ENCODE results near the gene NFIL3.
"Not testable (repeated sequence)": the region's sequence is repeated elsewhere in the genome, so short reads cannot be mapped to it uniquely, and the experiment has no call there.

Gene NFIL3

DNA sequence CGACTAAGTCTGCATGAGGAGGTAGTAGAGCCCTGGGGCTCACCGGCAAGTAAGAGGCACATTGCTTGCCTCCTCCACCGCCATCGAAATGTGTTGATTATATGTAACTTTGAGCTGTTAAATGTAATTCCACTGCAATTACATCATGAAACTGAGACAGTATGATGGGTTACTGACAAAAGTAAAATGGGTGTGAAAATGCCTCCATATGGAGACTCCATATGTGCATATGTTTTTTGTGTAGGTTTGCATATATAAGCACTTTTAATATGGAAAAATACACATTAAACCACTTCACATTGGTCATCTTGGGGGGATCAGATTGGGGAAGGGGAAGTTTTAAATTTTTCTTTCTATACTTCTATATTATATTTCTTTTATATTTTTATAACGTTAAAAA, 29.8 kb downstream of the NFIL3 start:
- no peak for DNase-seq

DNA sequence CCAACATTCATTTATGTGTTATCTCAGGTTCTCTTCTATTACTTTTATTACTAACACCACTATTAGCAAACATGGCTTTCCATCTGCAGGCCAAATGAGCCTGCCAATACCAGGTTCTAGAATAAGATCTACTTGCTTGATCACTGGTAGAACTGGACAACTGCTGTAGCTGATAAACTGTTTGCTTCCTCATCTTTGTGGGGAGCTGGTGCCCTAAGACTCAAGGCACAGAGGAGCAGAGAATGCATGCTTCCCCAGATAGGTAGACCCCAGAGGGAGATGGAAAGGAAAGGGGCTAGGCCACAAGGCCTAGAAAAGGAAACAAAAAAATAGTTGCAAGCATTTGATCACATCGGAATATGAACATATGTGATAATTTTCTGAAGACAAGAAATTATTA, 31.2 kb downstream of the NFIL3 start:
- DNase-seq, result no peak

DNA sequence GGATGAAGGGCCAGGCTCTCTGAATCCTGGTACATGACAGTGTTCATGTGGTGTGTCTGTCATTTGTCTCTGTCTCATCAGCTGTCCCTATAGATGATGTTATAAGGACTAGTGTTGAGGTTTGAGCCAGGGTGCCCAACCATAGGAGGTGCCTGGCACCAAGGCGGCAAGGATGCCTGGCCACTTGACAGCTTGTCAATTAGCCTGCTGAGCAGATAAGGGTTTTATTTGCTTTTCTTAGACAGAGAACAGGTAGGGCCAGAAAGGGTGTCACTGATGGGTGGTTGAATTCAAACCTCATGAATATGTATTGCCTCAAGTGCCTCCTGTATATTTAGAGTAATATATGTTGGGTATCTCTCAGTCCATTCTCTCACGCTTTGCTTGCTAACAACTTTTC, 31.8 kb downstream of the NFIL3 start:
- DNase-seq, result no peak

DNA sequence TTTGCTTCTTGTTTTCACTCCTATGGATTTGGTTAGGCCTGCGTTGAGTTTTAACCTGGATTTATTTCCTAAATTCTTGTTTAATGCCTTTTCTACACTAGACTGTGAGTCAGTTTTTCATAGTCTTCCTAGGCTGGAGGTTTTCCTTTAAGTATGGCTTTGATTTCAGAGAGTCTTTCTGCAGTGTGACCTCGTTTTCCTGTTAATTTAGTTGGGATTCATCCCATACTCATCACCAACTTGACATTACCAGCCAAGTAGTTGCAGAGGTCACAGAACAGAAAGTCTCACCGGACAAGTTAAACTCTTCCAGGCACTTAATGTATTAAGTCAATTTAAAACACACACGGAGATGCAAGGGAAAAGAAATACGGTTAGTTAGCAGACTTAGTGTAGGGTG, 32.2 kb downstream of the NFIL3 start:
- DNase-seq, result no peak

DNA sequence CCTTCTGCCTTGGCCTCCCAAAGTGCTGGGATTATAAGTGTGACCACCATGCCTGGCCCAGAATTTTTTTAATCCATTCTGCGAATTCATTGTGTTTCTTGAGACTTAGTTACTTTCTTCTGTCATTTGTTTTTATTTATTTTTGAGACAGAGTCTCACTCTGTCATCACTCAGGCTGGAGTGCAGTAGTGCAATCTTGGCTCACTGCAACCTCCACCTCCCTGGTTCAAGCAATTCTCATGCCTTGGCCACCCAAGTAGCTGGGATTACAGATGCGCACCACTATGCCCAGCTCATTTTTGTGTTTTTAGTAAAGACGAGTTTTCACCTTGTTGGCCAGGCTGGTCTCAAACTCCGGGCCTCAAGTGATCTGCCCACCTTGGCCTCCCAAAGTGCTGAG, 33.9 kb downstream of the NFIL3 start:
- not testable (repeated sequence) for DNase-seq

DNA sequence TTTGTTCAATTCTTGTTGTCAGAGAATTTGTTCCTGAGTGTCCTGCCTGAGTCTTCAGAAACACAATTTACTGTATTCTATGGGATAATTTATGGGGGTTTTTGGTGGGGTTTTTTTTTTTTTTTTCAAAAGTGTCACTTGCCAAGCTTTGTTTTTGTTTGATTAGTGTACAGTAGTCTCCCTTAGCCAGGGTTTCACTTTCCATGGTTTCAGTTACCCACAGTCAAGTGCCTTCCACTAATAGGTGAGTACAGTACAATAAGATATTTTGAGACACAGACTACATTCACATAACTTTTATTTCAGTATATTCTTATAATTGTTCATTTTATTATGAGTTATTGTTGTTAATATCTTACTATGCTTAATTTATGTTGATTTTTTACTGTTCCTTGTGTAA, 36.9 kb downstream of the NFIL3 start:
- DNase-seq, result no peak

DNA sequence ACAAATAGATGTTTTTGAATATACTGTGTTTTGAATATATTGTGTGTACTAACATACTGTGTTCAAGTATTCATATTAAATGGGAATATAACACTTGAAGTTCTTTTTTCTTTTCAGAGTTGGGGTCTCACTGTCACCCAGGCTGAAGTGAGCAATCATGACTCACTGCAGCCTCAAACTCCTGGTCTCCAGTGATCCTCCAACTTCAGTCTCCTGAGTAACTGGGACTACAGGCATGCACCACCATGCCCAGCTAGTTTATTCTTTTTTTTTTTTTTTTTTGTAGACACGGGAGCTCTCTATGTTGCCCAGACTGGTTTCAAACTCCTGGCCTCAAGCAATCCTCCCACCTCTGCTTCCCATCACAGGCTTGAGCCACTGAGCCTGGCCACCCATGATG, 38.7 kb downstream of the NFIL3 start:
- no peak for DNase-seq

DNA sequence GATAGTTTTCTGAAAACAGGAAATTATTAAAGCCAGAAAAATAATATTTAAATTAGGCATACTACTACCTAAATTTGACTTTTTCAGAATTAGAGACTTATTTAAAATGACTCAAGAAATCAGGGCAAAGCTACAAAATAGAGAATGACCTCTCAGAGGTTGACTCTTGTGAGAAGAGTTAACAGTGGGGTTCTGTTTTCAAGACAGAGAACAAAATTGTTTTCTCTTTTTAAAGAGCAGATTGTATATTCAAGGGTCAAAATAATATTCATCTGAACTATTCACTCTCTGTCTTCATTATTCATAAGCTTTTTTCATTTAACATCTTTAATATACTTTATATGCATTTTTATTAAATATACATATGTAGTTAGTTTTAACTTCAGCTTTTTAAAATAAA, 40.1 kb downstream of the NFIL3 start:
- no peak for DNase-seq

DNA sequence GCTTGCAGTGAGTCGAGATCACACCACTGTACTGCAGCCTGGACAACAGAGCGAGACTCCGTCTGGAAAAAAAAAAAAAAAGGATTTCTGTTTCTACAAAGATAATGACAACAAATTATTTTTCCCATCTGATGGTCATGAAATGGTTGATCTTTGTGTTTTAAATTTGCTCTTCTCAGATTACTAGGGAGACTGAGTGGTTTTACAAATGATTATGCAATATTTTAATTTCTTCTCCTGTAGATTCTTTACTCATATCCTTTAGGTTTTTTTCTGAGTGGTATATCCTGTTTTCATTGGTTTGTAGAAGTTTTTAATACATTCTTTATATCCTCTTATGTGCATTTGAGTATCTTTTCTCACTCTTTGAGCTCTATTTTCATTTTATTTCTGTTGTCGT, 41.3 kb downstream of the NFIL3 start:
- DNase-seq, result no peak

DNA sequence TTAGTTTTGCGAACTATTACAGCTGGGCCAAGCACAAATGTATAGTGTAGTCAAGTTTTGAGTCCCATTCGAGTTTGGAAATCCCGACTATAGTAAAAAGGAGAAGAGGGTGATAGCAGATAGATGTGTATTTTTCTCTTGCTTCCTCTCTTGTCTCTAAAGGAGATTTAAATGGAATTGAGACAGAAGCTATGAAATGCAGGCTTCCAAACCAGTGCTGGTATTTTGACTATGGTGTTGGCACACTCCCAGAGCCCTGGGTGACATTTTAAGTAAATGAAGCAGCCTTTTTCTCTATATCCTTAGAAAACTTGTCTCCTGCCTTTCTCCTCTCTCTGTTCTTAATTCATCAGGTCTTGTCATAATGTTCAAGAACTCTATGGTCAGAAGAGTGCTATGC, 44.2 kb downstream of the NFIL3 start:
- no peak for DNase-seq

DNA sequence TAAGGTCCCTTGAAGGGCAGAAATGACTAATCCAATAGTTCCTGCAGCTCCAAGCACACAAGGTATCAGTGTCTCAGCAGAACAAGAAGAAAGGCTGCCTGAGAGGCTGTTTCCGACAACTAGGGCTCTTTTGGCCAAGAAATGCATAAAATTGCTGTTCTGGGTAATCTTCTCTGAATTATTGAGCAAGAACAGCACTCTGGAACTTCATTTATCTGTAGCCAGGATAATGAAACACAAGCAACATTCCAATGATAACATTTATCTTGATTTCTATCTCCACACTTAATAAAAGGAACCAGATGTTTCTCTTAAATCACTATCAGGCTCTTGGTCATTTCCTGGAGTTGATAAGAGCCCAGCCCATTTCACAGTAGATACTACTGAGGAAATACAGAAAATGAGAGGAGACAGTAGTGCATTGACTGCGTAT, 44.9 kb downstream of the NFIL3 start:
- DNase-seq, result no peak

DNA sequence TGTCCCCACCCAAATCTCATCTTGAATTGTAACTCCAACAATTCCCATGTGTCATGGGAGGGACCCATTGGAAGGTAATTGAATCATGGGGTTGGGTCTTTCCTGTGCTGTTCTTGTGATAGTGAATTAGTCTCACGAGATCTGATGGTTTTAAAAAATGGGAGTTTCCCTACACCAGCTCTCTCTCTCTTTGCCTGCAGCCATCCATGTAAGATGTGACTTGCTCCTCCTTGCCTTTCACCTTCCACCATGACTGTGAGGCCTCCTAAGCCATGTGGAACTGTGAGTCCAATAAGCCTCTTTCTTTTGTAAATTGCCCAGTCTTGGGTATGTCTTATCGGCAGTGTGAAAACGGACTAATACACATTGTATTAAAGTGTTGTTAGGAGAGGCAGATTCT, 45.6 kb downstream of the NFIL3 start:
- not testable (repeated sequence) for DNase-seq

DNA sequence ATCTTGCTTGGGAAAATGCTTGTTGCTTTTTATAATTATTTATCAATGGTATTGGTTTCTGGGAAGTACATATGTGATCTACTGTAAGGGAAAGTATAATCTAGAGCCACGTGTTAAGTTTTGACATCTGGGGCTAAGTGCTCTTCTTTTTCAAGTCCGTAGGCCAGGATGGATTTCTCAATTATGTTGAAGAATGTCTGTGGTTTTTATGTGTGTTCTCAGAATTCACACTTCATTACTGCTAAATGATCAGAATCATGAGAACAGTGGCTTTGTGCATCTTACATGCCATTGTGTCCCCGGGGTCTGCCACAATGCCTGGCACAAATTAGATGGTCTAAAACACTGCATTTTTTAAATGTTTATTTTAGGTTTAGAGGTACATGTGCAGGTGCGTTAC, 47.4 kb downstream of the NFIL3 start:
- DNase-seq, result no peak

DNA sequence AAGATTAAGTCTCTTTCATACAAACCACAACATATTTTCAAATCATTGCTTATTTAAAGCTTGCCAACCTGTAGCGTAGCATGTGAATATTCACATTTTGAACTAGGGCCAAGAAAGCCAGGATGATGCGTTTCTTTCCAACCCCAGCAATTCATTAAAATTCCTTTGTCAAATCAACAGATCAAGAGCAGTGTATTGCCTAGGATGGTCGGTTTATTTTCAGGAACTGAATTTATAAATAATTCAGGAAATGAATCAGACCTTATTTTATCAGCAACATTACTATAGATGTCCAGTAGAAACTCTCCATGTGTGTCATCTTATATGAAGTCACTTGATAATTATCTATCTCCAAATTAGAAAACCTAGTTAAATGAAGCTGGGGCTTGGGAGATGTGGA, 48.7 kb downstream of the NFIL3 start:
- no peak for DNase-seq

DNA sequence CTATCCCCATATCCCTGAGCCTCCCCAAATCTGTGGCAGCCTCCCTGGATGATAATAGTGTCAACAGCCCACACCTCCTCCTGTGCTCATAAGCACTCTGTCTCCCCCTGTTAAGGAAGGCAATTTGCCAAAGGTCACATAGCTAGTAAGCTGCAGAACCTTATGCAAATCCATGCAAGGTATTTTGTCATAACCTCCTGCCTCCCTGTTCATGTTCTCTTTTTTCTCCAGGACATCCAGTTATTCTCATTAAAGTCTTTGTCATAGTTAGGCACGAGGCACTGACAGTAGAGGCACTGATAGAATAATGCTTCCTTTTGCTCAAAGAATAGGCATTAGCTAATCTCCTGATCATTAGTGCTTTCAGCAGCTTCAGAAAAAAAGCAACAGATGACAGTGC, 51.7 kb downstream of the NFIL3 start:
- DNase-seq, result no peak

DNA sequence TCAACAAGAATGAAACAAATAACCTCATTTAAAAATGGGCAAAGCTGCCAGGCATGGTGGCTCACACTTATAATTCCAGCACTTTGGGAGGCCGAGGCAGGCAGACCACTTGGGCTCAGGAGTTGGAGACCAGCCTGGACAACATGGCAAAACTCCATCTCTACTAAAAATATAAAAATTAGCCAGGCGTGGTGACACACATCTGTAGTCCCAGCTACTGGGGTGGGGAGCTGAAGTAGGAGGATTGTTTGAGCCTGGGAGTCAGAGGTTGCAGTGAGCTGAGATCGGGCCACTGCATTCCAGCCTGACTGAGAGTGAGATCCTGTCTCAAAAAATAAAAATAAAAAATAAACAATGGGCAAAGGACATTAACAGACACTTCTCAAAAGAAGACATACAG, 53.6 kb downstream of the NFIL3 start:
- DNase-seq, result not testable (repeated sequence)

DNA sequence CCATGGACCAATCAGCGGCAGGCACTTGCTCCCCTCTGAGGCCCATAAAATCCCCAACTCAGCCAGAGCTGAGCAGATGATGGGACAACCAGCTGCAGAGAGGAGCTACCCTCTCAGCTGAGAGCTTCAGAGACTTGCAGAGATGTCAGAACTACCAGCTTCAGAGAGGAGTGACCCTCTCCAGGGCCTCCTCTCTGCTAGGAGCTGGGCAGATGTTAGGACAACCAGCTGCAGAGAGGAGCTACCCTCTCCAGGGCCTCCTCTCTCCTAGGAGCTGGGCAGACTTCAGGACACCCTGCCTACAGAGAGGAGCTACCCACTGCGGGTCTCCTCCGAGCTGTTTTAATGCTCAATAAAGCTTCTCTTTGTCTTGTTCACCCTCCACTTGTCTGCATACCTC, 58.9 kb downstream of the NFIL3 start:
- DNase-seq, result no peak

DNA sequence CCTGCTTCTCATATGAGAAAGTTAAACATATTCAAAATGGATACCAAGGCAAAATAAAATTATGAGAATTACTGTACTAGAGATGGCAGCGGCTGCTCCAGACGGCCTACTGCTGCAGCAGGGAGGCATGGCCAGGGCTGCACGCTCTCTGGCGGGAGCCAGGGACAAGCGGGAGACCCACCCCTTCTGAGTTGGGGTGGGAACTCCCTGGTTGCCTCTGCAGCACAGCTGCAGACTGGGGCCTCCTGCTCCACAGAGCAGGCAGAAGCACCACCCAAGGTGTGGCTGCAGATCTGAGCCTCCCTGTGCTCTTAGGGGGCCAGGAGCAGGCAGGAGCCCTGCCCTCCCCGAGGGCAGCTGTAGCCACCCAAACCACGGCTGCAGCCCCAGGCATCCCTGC, 59.6 kb downstream of the NFIL3 start:
- DNase-seq, result no peak

DNA sequence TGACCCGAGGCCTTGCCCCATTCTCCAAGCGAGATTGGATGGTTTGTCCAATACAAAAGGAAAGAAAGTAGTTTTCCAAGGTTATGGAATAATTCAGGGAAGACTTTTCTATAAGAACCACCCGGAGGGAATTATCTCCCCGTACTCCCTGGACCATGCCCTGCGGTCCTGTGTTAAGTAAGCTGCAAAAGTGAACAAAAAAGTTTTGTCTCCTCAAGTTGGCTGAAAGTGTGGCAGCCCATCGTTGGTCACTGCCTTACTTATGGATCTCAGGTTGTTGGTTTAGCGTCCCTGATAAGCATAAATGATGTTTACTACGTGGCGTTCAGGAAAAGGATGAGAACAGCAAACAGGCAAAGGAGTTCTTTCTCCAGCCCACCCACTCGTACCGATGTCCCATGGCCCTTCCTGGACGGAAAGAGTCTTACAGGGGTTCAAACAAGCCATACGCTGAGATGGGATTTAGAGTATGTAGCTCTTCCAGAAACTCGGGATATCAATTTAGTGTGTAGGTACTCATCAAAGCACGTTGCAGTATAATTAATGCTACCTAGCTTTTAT, 61.5 kb downstream of the NFIL3 start:
- no peak for DNase-seq

DNA sequence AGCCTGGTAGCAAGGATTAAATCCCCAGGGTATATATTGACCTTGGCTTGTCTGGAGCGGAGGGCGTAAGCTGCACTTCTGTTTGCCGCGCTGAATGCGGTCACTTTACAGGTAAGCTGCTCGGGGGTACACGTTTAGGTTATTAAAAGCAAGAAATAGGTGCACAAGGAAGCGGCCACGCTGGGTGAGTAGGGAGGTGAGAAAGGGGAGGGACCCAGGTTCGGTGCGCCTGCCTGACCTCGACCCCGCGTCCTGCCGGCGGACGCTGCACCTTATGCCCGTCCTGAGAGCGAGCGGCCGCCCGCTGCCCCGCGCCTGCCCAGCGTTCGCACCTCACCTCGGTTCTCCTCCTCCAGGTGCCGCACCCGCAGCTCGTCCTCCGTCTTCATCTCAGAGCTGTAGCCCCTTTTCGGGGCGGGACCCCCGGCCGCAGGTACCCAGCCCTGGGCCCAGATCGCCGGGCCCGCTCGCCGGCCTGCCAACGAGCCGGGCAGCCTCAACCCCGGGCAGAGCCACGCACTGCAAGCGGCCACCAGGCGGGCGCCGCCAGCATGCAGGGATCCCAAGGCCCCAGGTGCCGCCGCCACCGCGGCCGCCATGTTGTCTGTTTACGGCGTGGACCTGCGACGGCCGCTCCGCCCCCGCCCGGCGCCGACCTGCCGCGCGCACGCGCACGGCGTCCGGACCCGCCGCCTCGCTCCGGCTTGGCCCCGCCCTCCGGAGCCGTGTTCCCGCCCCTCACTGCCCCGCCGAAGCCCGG, 62.2 kb downstream of the NFIL3 start, which contains the start of gene AUH:
Gene AUH, minus strand, starts transcription at position 628 of the 760 bp plus-strand sequence. Its CDS starts 29 bp downstream, at position 599.
- DNase-seq, result peak; percentile 89

DNA sequence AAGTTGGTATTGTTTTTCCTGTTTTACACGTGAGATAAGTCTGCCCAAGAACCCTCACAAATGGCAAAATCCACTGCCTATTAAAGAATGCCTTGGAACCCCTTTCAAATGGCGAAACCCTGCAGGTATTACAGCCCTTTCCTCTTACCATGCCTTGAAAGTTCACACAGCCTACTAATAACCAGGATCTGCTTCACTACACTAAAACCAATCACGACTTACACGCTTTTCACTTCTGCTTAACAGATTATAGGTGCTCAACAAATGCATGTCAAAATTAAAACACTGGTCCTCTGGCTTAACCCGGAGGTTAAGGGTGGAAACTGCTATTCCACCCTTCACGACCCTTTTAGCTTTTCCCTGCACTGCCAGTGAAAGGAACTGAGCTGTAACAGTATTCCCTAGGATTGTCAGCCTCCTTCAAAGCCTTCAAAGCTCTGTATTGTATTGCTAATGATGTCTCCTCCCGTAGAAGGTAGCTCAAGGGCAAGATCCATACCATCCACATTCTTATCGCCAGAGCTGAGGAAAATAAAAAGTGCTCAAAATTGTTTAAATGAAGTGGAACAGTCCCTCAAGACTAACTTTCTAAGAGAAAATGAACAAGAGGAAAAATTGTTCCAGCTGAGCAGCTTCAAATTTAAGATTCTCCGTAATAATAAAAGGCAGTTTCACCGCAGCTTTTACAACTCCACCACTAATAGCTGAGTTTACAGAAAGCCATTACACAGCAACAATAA, 62.9 kb downstream of the NFIL3 start:
- DNase-seq, result no peak

DNA sequence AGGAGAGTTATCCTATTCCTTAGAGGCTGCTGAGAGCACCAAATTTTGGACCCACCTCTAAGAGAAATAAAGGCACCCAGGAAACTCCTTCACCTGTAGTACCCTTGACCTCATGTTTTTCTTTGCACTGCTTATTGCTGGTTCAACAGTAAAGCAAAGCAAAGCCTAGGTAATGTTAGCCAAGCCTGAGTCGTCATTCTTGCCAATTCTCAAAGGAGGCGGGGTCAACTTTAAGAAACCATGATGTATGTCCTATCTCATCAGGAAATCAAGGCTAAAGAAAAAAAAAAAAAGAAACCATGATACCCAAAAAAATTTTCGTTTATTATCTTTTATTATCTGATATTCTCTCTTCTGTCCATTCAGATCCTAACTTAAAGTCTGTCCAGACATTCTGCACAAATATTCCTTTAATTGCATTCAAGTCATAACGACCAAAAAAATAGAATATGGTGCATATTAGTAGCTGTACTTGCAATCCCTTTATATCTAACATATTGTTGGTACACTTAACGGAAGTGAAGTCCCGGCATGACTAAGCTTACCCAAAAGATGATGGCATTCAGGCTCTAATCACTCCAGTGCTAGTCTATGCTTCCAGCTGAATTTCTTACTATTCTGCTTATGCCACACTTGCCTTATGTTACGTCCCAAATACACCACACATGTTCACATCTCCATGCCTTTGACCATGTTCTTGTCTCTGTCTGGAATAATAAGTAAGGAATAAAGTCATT, 63.7 kb downstream of the NFIL3 start:
- DNase-seq, result no peak

DNA sequence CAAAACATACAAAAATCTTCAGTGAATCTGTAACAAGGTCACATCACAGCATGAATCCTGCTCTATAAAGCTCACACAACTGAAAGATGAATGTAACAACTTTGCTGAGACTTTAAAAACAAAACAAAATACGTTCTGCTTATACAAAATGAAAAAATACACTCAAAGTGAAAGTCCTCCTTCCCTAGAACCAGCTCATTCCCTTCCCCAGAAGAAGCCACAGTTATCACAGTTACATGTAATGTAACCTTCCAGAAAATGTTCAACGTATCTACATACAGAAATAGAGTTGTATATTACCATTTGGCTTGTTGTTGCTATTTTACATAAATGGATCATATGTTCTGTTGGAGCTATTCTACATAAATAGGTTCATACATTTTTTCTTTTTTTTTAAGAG, 64.5 kb downstream of the NFIL3 start:
- DNase-seq, result no peak

All from activated T-cell treated with anti-CD3 and anti-CD28 coated beads, Interleukin-2, amount 50 U/mL, for 1 hour (primary cell).